GM12878 (cell line): ENCODE data around the gene HINT1. TPM values are rescaled to one million over a fixed set of nuclear protein-coding genes. Genes with fewer than 3 reads are reported as not detected.

ENCODE experiments used
- ATAC-seq: fragments of 200-7000 bp; cut with Tn5 transposase; 3 replicates; pipeline ENCODE4 v1.9.1; 2020; ENCODE audit warnings: mild to moderate bottlenecking, moderate library complexity
- BruUV-seq: library from RNA; stranded (reverse); fragments of 400-500 nt; replicated peaks from 2 replicates; lab custom pipeline; 2021; lab: Mats Ljungman, UMichigan
- CTCF ChIA-PET: fragments of 300-600 bp; sonication (Branson Sonifier 250); formaldehyde crosslinking; extraction: SDS; loops from one replicate; lab custom pipeline; 2021; ENCODE audit warnings: inconsistent platforms; lab: Yijun Ruan, JAX
- POLR2A ChIA-PET: fragments of 350-600 bp; formaldehyde crosslinking; extraction: SDS; loops from one replicate; lab custom pipeline; 2021; ENCODE audit warnings: inconsistent platforms; lab: Charles Lee
- RAD21 ChIA-PET: fragments of 300-600 bp; sonication (Branson Sonifier 250); formaldehyde crosslinking; loops from one replicate; lab custom pipeline; 2023; ENCODE audit warnings: antibody characterized with exemption; ENCODE audit not compliant: unreplicated experiment; lab: Charles Lee
- SMC1A ChIA-PET: fragments of 300-600 bp; sonication (Branson Sonifier 250); formaldehyde crosslinking; loops from one replicate; lab custom pipeline; 2023; ENCODE audit not compliant: unreplicated experiment, uncharacterized antibody; lab: Charles Lee
- DNase-seq: peaks from one replicate; pipeline ENCODE4 v3.0.0-alpha.2; 2011; ENCODE audit warnings: low read depth, low spot score
- FAIRE-seq: peaks from 3 replicates; lab custom pipeline; 2011; peaks lifted over from hg19 to GRCh38; lab: Jason Lieb, UNC
- H2AFZ ChIP-seq: 2 replicates; pipeline ENCODE4 v1.6.0; 2011; ENCODE audit warnings: low read depth, low read length, control low read depth; ENCODE audit not compliant: control insufficient read depth
- H3K27ac ChIP-seq: 2 replicates; pipeline ENCODE4 v1.5.1; 2011; ENCODE audit warnings: control low read depth; ENCODE audit not compliant: control insufficient read depth, insufficient read depth
- H3K27me3 ChIP-seq, 2 experiments: replicated peaks in 1 of 2; 2 replicates each; pipeline versions ENCODE4 v1.6.0 to v1.6.1; 2011; ENCODE audit warnings: low read length in 1 of 2; ENCODE audit not compliant: control insufficient read depth in 2 of 2, insufficient read depth in 2 of 2
- H3K36me3 ChIP-seq, 2 experiments: 2 replicates each; pipeline ENCODE4 v1.5.1; 2011; ENCODE audit warnings: low read length in 1 of 2; ENCODE audit not compliant: control insufficient read depth in 2 of 2, insufficient read depth in 2 of 2
- H3K4me1 ChIP-seq: 2 replicates; pipeline ENCODE4 v1.6.1; 2011; ENCODE audit warnings: mild to moderate bottlenecking, low read length, moderate library complexity, mixed read lengths; ENCODE audit not compliant: control insufficient read depth, insufficient read depth
- H3K4me2 ChIP-seq: 2 replicates; pipeline ENCODE4 v1.6.0; 2011; ENCODE audit warnings: control low read depth; ENCODE audit not compliant: control insufficient read depth, insufficient read depth
- H3K4me3 ChIP-seq: fragments of 200-600 bp; sonication (generic); 2 replicates; pipeline ENCODE4 v1.5.1; 2016
- H3K79me2 ChIP-seq: 2 replicates; pipeline ENCODE4 v1.6.0; 2011; ENCODE audit warnings: low read length; ENCODE audit not compliant: control insufficient read depth, insufficient read depth
- H3K9ac ChIP-seq: 2 replicates; pipeline ENCODE4 v1.8.0; 2011; ENCODE audit warnings: low read length, control low read depth, mixed read lengths; ENCODE audit not compliant: control insufficient read depth, insufficient read depth
- H3K9me3 ChIP-seq: replicated peaks from 3 replicates; pipeline ENCODE4 v1.5.1; 2011; ENCODE audit warnings: mild to moderate bottlenecking, low read length; ENCODE audit not compliant: control insufficient read depth, insufficient read depth
- H4K20me1 ChIP-seq: 2 replicates; pipeline ENCODE4 v1.6.0; 2011; ENCODE audit not compliant: control insufficient read depth, insufficient read depth
- BCL11A ChIP-seq: IDR thresholded peaks from 2 replicates; pipeline ENCODE4 v1.6.1; 2011; ENCODE audit warnings: low read depth, low read length
- JUND ChIP-seq: IDR thresholded peaks from 2 replicates; pipeline ENCODE4 v1.6.1; 2012; ENCODE audit warnings: low read depth, mild to moderate bottlenecking, low read length, improper control_type of control experiment, moderate library complexity
- MTA3 ChIP-seq: IDR thresholded peaks from 2 replicates; pipeline ENCODE4 v1.6.1; 2012; ENCODE audit warnings: low read length, inconsistent platforms, borderline replicate concordance
- NBN ChIP-seq: fragments of 450-650 bp; IDR thresholded peaks from 2 replicates; pipeline ENCODE4 v1.6.1; 2016
- NR2F1 ChIP-seq: fragments of 450-650 bp; conservative IDR thresholded peaks from 2 replicates; pipeline ENCODE4 v1.6.1; 2017; ENCODE audit warnings: mild to moderate bottlenecking
- RBBP5 ChIP-seq: fragments of 200-600 bp; sonication (generic); conservative IDR thresholded peaks from 2 replicates; pipeline ENCODE4 v1.6.1; 2016
- SMAD5 ChIP-seq: IDR thresholded peaks from 2 replicates; pipeline ENCODE4 v1.6.1; 2016; ENCODE audit warnings: antibody characterized with exemption, low read depth
- SREBF1 ChIP-seq: IDR thresholded peaks from 2 replicates; pipeline ENCODE4 v1.6.1; 2012; ENCODE audit warnings: mild to moderate bottlenecking, low read length
- TBL1XR1 ChIP-seq: IDR thresholded peaks from 2 replicates; pipeline ENCODE4 v1.6.1; 2012; ENCODE audit warnings: low read depth, low read length, improper control_type of control experiment
- ZBED1 ChIP-seq: IDR thresholded peaks from 2 replicates; pipeline ENCODE4 v1.6.1; 2016; ENCODE audit warnings: borderline replicate concordance
- ZNF24 ChIP-seq: fragments of 450-650 bp; IDR thresholded peaks from 2 replicates; pipeline ENCODE4 v1.6.1; 2017; ENCODE audit warnings: antibody characterized with exemption, mild to moderate bottlenecking
- ZZZ3 ChIP-seq: IDR thresholded peaks from 2 replicates; pipeline ENCODE4 v1.6.1; 2011; ENCODE audit warnings: low read depth; ENCODE audit not compliant: control insufficient read depth, insufficient read length
- WGBS: methylation state at CpG from one replicate; pipeline ENCODE4 v1.1.6; 2016; ENCODE audit warnings: low lambda C conversion rate; ENCODE audit not compliant: insufficient replicate concordance, insufficient coverage; ENCODE audit errors: missing lambda C conversion rate; 5-methylcytosine and 5-hydroxymethylcytosine counted together
- in situ Hi-C: fragments of 300-500 bp; cut with MboI; formaldehyde crosslinking; loops from 9 replicates; pipeline ENCODE4 v1.14.3; 2018; ENCODE audit warnings: mixed read lengths
- intact Hi-C: fragments of 100-400 bp; cut with micrococcal nuclease; formaldehyde crosslinking; loops from one replicate; pipeline ENCODE4 v1.14.2; 2022; ENCODE audit not compliant: unreplicated experiment
- polyA plus RNA-seq, 11 experiments: library from polyadenylated mRNA; depleted of rRNA in 4 of 11; unstranded in 6 of 11; stranded (reverse) in 5 of 11; fragments of >200 nt; fragmentation: Nextera tagmentation in 4 of 11; fragmentation: Illumina TruSeq in 1 of 11; extraction: Ambion mirVana in 4 of 11; extraction: Trizol in 1 of 11; gene quantifications; 1 replicate in 1 of 11; 2 replicates in 10 of 11; pipeline versions ENCODE4 v1.2.1 to v1.2.3, GENCODE V29; 2011 to 2016; ENCODE audit warnings: inconsistent platforms in 2 of 11, missing spikeins in 2 of 11, low read depth in 1 of 11
- total RNA-seq, 4 experiments: library from RNA; depleted of rRNA in 3 of 4; stranded (reverse); fragments of >200 nt in 3 of 4; fragmentation: Illumina TruSeq in 1 of 4; extraction: Trizol in 1 of 4; gene quantifications; 2 replicates each; pipeline versions ENCODE4 v1.2.1 to v1.2.3, GENCODE V29; 2013 to 2021
- TF ChIP-seq, protein P1 (sequence below): fragments of 450-650 bp; IDR thresholded peaks from 2 replicates; pipeline ENCODE4 v1.6.1; 2017; ENCODE audit warnings: mild to moderate bottlenecking, moderate library complexity
- TF ChIP-seq, protein P2 (sequence below): fragments of 450-650 bp; conservative IDR thresholded peaks from 2 replicates; pipeline ENCODE4 v1.6.1; 2017; ENCODE audit warnings: mild to moderate bottlenecking, moderate library complexity
- TF ChIP-seq, protein P3 (sequence below): fragments of 450-650 bp; IDR thresholded peaks from 2 replicates; pipeline ENCODE4 v1.6.1; 2018; ENCODE audit warnings: borderline replicate concordance, mild to moderate bottlenecking; ENCODE audit not compliant: partially characterized antibody

Gene HINT1
- total and polyA plus RNA-seq, 10 of the 15 experiments (the other 5 are each of a cell fraction or from before 2014, with no cell fraction given) = 253 to 997 (median 562) TPM

GRCh38 chr5:131163276-131164119 is 1.6 kb downstream of the HINT1 start:
- TSS peak; percentile 55 for BruUV-seq
- RAD21 ChIA-PET = interaction anchor here (0.7 to 1.9 kb wide), 15 partner anchors 10 to 232 kb away, joined by 3 to 11 read pairs (median 4); partner anchors contain the start of gene CDC42SE2
- intact Hi-C loops = loop anchor here (1.0 to 5.0 kb wide), 5 partner anchors 46 to 253 kb away; partner anchors contain the start of gene CDC42SE2
- CTCF ChIA-PET = interaction anchor here (0.6 to 2.4 kb wide), 7 partner anchors 11 to 425 kb away, joined by 3 to 7 read pairs (median 3); no protein-coding TSS in a partner anchor
- ATAC-seq (no peak), DNase-seq (no peak), FAIRE-seq (no peak)
- Histone ChIP-seq H4K20me1 (no peaks in the 10 kb centered on the region), H3K9ac (peak overlapping the region; percentile 95), H3K79me2 (peaks cover 47% of the 10 kb centered on the region), H3K9me3 (no peaks in the 10 kb centered on the region), H2AFZ (no peak overlapping the region), H3K36me3 (peaks cover 2 to 22% of the 10 kb centered on the region in 2 experiments), H3K4me1 (no peaks in the 10 kb centered on the region), H3K27me3 (no peaks in the 10 kb centered on the region), H3K27ac (peak overlapping the region; percentile 86), H3K4me2 (peak overlapping the region; percentile 77), H3K4me3 (peak overlapping the region; percentile 92)
- in situ Hi-C loops = no loop called here
- SMC1A ChIA-PET = interaction anchor here (0.6 to 2.5 kb wide), 16 partner anchors 16 to 255 kb away, joined by 3 to 18 read pairs (median 4); partner anchors contain the start of gene CDC42SE2
- 13% methylated on average over 9 of the region's 9 CpGs for WGBS
- POLR2A ChIA-PET = interaction anchor here (0.7 to 1.4 kb wide), 5 partner anchors 47 to 138 kb away, joined by 3 to 6 read pairs (median 4); partner anchors contain the start of gene CDC42SE2
- TF ChIP-seq, protein P1, sequence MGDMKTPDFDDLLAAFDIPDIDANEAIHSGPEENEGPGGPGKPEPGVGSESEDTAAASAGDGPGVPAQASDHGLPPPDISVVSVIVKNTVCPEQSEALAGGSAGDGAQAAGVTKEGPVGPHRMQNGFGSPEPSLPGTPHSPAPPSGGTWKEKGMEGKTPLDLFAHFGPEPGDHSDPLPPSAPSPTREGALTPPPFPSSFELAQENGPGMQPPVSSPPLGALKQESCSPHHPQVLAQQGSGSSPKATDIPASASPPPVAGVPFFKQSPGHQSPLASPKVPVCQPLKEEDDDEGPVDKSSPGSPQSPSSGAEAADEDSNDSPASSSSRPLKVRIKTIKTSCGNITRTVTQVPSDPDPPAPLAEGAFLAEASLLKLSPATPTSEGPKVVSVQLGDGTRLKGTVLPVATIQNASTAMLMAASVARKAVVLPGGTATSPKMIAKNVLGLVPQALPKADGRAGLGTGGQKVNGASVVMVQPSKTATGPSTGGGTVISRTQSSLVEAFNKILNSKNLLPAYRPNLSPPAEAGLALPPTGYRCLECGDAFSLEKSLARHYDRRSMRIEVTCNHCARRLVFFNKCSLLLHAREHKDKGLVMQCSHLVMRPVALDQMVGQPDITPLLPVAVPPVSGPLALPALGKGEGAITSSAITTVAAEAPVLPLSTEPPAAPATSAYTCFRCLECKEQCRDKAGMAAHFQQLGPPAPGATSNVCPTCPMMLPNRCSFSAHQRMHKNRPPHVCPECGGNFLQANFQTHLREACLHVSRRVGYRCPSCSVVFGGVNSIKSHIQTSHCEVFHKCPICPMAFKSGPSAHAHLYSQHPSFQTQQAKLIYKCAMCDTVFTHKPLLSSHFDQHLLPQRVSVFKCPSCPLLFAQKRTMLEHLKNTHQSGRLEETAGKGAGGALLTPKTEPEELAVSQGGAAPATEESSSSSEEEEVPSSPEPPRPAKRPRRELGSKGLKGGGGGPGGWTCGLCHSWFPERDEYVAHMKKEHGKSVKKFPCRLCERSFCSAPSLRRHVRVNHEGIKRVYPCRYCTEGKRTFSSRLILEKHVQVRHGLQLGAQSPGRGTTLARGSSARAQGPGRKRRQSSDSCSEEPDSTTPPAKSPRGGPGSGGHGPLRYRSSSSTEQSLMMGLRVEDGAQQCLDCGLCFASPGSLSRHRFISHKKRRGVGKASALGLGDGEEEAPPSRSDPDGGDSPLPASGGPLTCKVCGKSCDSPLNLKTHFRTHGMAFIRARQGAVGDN = no peak
- no peak for TF ChIP-seq RBBP5
- no peak for TF ChIP-seq ZNF24
- no peak for TF ChIP-seq BCL11A
- TF ChIP-seq, protein P2, sequence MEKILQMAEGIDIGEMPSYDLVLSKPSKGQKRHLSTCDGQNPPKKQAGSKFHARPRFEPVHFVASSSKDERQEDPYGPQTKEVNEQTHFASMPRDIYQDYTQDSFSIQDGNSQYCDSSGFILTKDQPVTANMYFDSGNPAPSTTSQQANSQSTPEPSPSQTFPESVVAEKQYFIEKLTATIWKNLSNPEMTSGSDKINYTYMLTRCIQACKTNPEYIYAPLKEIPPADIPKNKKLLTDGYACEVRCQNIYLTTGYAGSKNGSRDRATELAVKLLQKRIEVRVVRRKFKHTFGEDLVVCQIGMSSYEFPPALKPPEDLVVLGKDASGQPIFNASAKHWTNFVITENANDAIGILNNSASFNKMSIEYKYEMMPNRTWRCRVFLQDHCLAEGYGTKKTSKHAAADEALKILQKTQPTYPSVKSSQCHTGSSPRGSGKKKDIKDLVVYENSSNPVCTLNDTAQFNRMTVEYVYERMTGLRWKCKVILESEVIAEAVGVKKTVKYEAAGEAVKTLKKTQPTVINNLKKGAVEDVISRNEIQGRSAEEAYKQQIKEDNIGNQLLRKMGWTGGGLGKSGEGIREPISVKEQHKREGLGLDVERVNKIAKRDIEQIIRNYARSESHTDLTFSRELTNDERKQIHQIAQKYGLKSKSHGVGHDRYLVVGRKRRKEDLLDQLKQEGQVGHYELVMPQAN = no peak
- no peak for TF ChIP-seq SREBF1
- TF ChIP-seq, protein P3, sequence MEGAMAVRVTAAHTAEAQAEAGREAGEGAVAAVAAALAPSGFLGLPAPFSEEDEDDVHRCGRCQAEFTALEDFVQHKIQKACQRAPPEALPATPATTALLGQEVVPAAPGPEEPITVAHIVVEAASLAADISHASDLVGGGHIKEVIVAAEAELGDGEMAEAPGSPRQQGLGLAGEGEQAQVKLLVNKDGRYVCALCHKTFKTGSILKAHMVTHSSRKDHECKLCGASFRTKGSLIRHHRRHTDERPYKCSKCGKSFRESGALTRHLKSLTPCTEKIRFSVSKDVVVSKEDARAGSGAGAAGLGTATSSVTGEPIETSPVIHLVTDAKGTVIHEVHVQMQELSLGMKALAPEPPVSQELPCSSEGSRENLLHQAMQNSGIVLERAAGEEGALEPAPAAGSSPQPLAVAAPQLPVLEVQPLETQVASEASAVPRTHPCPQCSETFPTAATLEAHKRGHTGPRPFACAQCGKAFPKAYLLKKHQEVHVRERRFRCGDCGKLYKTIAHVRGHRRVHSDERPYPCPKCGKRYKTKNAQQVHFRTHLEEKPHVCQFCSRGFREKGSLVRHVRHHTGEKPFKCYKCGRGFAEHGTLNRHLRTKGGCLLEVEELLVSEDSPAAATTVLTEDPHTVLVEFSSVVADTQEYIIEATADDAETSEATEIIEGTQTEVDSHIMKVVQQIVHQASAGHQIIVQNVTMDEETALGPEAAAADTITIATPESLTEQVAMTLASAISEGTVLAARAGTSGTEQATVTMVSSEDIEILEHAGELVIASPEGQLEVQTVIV = no peak
- no peak for TF ChIP-seq MTA3
- no peak for TF ChIP-seq JUND
- TF ChIP-seq ZZZ3 = no peak
- TF ChIP-seq NBN = no peak
- no peak for TF ChIP-seq ZBED1
- TF ChIP-seq SMAD5 = no peak
- no peak for TF ChIP-seq TBL1XR1
- TF ChIP-seq NR2F1 = no peak
